Nephron (organoid): Measurements from ENCODE around the gene QKI.
A peak's percentile ranks its signal among the peaks of the same experiment; 100 is the strongest.

Experiments
- H3K27ac Mint-ChIP-seq, 3 experiments: 2 replicates each; pipeline ENCODE4 v1.8.0; 2020; ENCODE audit warnings: mixed read lengths in 3 of 3, mild to moderate bottlenecking in 2 of 3, moderate library complexity in 1 of 3
- H3K27me3 Mint-ChIP-seq: 2 replicates; pipeline ENCODE4 v1.8.0; 2021; ENCODE audit warnings: low read depth, mild to moderate bottlenecking, moderate library complexity, mixed read lengths
- H3K36me3 Mint-ChIP-seq: 2 replicates; pipeline ENCODE4 v1.8.0; 2020; ENCODE audit warnings: low read depth, mixed read lengths
- H3K4me1 Mint-ChIP-seq: 2 replicates; pipeline ENCODE4 v1.8.0; 2020; ENCODE audit warnings: mixed read lengths
- H3K4me3 Mint-ChIP-seq, 3 experiments: 2 replicates each; pipeline ENCODE4 v1.8.0; 2020; ENCODE audit warnings: mild to moderate bottlenecking in 3 of 3, mixed read lengths in 3 of 3, moderate library complexity in 2 of 3
- H3K9me3 Mint-ChIP-seq: 2 replicates; pipeline ENCODE4 v1.8.0; 2020; ENCODE audit warnings: mixed read lengths
- CTCF ChIP-seq, 3 experiments: fragments of 200-600 bp; sonication (generic); IDR thresholded peaks; one replicate each; pipeline ENCODE4 v1.5.0; 2021; ENCODE audit warnings: antibody characterized with exemption in 3 of 3; ENCODE audit not compliant: unreplicated experiment in 3 of 3

Gene QKI

DNA sequence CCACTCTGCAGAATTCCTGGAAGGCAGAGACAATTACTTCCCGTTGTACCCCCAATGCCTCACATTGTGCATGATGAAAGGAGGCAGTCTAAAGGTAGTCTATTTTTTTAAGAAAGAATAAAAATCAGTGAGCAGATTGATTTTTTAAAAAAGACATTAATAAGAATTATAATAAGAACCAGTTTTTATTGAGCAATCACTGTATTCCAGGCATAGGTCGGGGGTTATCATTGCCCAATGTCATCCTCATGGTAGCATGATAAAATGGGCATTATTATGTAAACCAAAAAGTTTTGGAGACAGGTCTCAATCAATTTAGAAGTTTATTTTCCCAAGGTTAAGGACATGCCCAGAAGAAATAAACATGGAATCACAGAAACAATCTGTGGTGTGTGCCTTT lies 14.0 kb upstream of the QKI start:
- Mint-ChIP-seq H3K4me3 (no peak overlapping the region), H3K36me3 (no peaks in the 10 kb centered on the region), H3K9me3 (no peaks in the 10 kb centered on the region), H3K4me1 (peaks cover 22% of the 10 kb centered on the region), H3K27me3 (peaks cover 10% of the 10 kb centered on the region), H3K27ac (peak overlapping the region in 1 of 3 experiments; percentile 23)
- no peak for TF ChIP-seq CTCF (IDR thresholded peaks at IDR 0.05; ENCODE audit: unreplicated experiment in 3 of 3)

GRCh38 chr6:163401039-163401885 lies 13.3 kb upstream of the QKI start:
- peaks cover 10% of the 10 kb centered on the region for H3K27me3 Mint-ChIP-seq
- H3K4me1 Mint-ChIP-seq = peaks cover 24% of the 10 kb centered on the region
- no peaks in the 10 kb centered on the region for H3K36me3 Mint-ChIP-seq
- no peak overlapping the region for H3K4me3 Mint-ChIP-seq
- TF ChIP-seq CTCF (IDR thresholded peaks at IDR 0.05; ENCODE audit: unreplicated experiment in 3 of 3) = no peak
- no peak overlapping the region for H3K27ac Mint-ChIP-seq
- no peaks in the 10 kb centered on the region for H3K9me3 Mint-ChIP-seq

- no peak overlapping the region for H3K4me3 Mint-ChIP-seq
- H3K27ac Mint-ChIP-seq = peak overlapping the region in 1 of 3 experiments; percentile 46
- no peaks in the 10 kb centered on the region for H3K9me3 Mint-ChIP-seq
- peaks cover 12% of the 10 kb centered on the region for H3K4me1 Mint-ChIP-seq
- peaks cover 10% of the 10 kb centered on the region for H3K27me3 Mint-ChIP-seq
- H3K36me3 Mint-ChIP-seq = no peaks in the 10 kb centered on the region
- TF ChIP-seq CTCF (IDR thresholded peaks at IDR 0.05; ENCODE audit: unreplicated experiment in 3 of 3) = no peak
Measured at GRCh38 chr6:163402616-163403015, 11.9 kb upstream of the QKI start.

DNA sequence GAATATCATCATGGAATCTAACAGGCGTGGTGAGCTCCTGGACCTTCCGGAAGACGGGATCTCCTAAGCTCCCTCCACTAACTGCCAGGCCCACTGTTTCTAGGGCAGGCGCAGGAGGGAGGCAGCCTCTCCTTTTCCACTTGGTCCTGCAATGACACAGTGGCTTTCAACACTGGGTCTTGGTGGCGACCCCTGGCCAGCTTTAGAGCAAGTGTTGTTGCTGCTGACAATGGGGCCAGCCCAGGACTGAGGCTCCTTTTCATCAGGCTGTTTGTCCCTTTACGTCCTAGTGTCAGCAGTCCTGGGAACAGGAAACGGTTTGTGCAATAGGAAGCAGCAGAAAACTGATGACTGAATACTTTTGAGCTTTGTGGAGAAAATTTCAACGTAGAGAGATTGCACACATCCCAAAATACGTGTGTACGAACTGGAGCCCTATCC lies 9.7 kb upstream of the QKI start:
- no peak for TF ChIP-seq CTCF (IDR thresholded peaks at IDR 0.05; ENCODE audit: unreplicated experiment in 3 of 3)
- no peak overlapping the region for H3K4me3 Mint-ChIP-seq
- H3K27me3 Mint-ChIP-seq = peaks cover 7% of the 10 kb centered on the region
- no peaks in the 10 kb centered on the region for H3K9me3 Mint-ChIP-seq
- peak overlapping the region in 2 of 3 experiments; percentile 28 to 47 for H3K27ac Mint-ChIP-seq
- H3K4me1 Mint-ChIP-seq = peaks cover 11% of the 10 kb centered on the region
- H3K36me3 Mint-ChIP-seq = no peaks in the 10 kb centered on the region

DNA sequence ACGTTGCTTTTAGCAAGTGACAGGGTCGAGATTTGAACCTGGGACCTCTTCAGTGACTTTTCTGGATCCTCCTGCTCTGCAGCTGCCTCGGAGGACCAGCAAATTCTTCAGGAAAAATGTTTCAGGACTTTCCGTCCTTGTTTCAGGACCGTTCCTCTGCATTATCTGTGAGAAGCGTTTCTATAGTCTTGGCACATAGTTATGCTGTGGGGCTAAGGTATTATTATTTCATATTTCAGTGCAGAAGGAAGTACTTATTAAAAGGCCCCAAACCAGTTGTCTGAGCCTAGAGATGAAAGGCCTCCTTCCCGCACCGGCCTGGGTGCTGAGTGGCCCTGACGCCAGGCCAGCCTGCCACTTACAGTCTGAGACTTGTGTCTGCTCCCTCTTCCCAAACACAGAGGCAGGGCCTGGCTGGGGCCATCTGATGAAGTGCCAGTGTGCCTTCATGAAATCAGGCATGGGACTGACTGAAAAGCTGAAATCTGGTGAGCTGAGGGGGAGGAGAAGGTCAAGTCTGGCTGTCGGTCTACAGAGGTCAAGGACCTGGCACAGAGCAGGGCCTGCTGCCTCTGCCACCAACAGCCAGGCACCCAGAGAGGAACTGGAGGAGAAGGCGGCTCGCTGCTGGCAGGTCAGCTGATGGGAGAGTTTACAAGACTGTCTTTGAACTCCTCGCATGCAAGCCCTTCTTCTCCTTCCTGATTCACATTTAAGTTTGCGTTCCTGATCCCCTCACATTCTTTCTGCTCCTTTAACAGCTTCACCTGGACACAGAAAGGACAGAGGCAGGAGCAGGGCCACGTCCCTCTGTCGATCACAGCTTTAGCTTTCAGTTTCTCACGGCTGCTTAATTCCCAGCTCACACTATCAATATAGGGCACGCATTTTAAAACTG lies 8.9 kb upstream of the QKI start:
- Mint-ChIP-seq H3K4me1 (peaks cover 11% of the 10 kb centered on the region), H3K27me3 (peaks cover 7% of the 10 kb centered on the region), H3K36me3 (no peaks in the 10 kb centered on the region), H3K4me3 (peak overlapping the region in 1 of 3 experiments; percentile 40), H3K27ac (peak overlapping the region; percentile 30 to 47 (median 43)), H3K9me3 (no peaks in the 10 kb centered on the region)
- no peak for TF ChIP-seq CTCF (IDR thresholded peaks at IDR 0.05; ENCODE audit: unreplicated experiment in 3 of 3)
